Measurements from ENCODE around the gene MACROH2A2. TPM values are rescaled to one million over a fixed set of nuclear protein-coding genes. Genes with fewer than 3 reads are reported as not detected.
A peak's percentile ranks its signal among the peaks of the same experiment; 100 is the strongest.

Gene MACROH2A2
- total and polyA plus RNA-seq, 2 of the 8 experiments (the other 6 are each of a cell fraction or from before 2014, with no cell fraction given): 7.9 to 9.3 TPM

GRCh38 chr10:70145666-70146488, 93.2 kb downstream of the MACROH2A2 start:
- Histone ChIP-seq H3K18ac (ENCODE audit: extremely low read depth, low read length) (peak overlapping the region; percentile 86), H3K36me3 (ENCODE audit: control insufficient read depth in 2 of 4, insufficient read depth in 4 of 4, low read length in 3 of 4) (peaks cover 0 to 7% (median 1%) of the 10 kb centered on the region in 4 experiments; a peak in 2 of 8 replicates), H3K23me2 (ENCODE audit: low read depth, low read length) (peaks cover 12% of the 10 kb centered on the region), H3K79me1 (ENCODE audit: low read depth, low read length) (peaks cover 3% of the 10 kb centered on the region; the same call in 1 of the 2 replicates), H3K4me3 (ENCODE audit: extremely low read depth in 1 of 4, insufficient read depth in 2 of 4, low read depth in 3 of 4, low read length in 4 of 4) (peak overlapping the region; percentile 51 to 70 (median 59)), H3K27ac (ENCODE audit: low read depth, low read length) (peak overlapping the region; percentile 62; the same call in 1 of the 2 replicates), H3K4me2 (ENCODE audit: insufficient read depth in 1 of 2, low read depth in 2 of 2, low read length in 2 of 2) (peak overlapping the region; percentile 76 to 92), H2BK5ac (ENCODE audit: low read depth, low read length) (peak overlapping the region; percentile 71; the same call in 1 of the 2 replicates), H3K27me3 (replicated peaks in 1 of 4; ENCODE audit: control insufficient read depth in 3 of 4, extremely low read depth in 1 of 4, insufficient read depth in 3 of 4, low read length in 3 of 4) (peaks cover 0 to 8% (median 4%) of the 10 kb centered on the region in 4 experiments; a peak in 3 of 7 replicates), H4K20me1 (replicated peaks in 1 of 2; ENCODE audit: control insufficient read depth in 1 of 2, insufficient read depth in 2 of 2, low read length in 2 of 2) (peaks cover 3 to 7% of the 10 kb centered on the region in 2 experiments), H2AK5ac (ENCODE audit: low read depth, low read length) (no peak overlapping the region), H3K9me3 (ENCODE audit: insufficient read depth in 2 of 2, low read depth in 1 of 2, low read length in 1 of 2) (no peaks in the 10 kb centered on the region), H3K9ac (replicated peaks in 1 of 4; ENCODE audit: extremely low read depth in 1 of 4, low read depth in 3 of 4, low read length in 3 of 4) (peak overlapping the region; percentile 76 to 89 (median 82)), H2BK120ac (replicated peaks; ENCODE audit: low read depth, low read length) (no peak overlapping the region), H3K14ac (ENCODE audit: insufficient read length) (no peak overlapping the region), H3K4me1 (replicated peaks in 1 of 4; ENCODE audit: control insufficient read depth in 3 of 4, insufficient read depth in 4 of 4, low read length in 3 of 4) (peaks cover 3 to 9% (median 6%) of the 10 kb centered on the region in 4 experiments; a peak in 3 of 7 replicates), H3K4ac (replicated peaks; ENCODE audit: insufficient read length, low read depth, low read length) (no peak overlapping the region), H2BK20ac (ENCODE audit: low read length) (no peak overlapping the region), H3K79me2 (ENCODE audit: control insufficient read depth in 1 of 2, insufficient read depth in 2 of 2, low read length in 2 of 2) (no peaks in the 10 kb centered on the region; a peak in 1 of 4 replicates), H3K23ac (ENCODE audit: insufficient read length) (no peak overlapping the region), H4K91ac (replicated peaks; ENCODE audit: insufficient read length, low read length) (peak overlapping the region; percentile 95), H3K56ac (replicated peaks; ENCODE audit: insufficient read length, low read depth, low read length) (peak overlapping the region; percentile 75), H2BK12ac (ENCODE audit: low read depth, low read length) (peak overlapping the region; percentile 50; the same call in 1 of the 2 replicates), H4K8ac (ENCODE audit: extremely low read depth, insufficient read depth, low read length) (peak overlapping the region; percentile 96), H4K5ac (ENCODE audit: insufficient read length, low read depth, low read length) (peak overlapping the region; percentile 56), H2BK15ac (ENCODE audit: low read length) (no peak overlapping the region; the same call in 1 of the 2 replicates), H2AFZ (ENCODE audit: low read length) (no peak overlapping the region; the same call in 1 of the 2 replicates)
- FAIRE-seq (no peak), DNase-seq (ENCODE audit: low read depth in 1 of 2, low spot score in 2 of 2) (peak in 1 of 2 experiments; percentile 81)
- ChIA-PET CTCF (ENCODE audit: partially characterized antibody) (interaction anchor here (0.6 to 10.4 kb wide), 49 partner anchors 8 to 1508 kb away, joined by 3 to 123 read pairs (median 4); partner anchors contain the start of genes MACROH2A2 and SAR1A), POLR2A (ENCODE audit: partially characterized antibody) (interaction anchor here (0.6 to 3.2 kb wide), 26 partner anchors 10 to 391 kb away, joined by 3 to 31 read pairs (median 4); partner anchors contain the start of genes AIFM2 and SAR1A)
- 2% methylated on average over 78 of the region's 98 CpGs; no CpG with 5 or more reads in 1 of the 2 experiments for WGBS, 2 experiments (ENCODE audit: extremely low coverage in 1 of 2, insufficient coverage in 1 of 2, insufficient read length in 1 of 2, insufficient replicate concordance in 2 of 2, low coverage in 1 of 2, low lambda C conversion rate in 2 of 2, missing lambda C conversion rate in 1 of 2)
- TF ChIP-seq KDM4A (IDR thresholded peaks at IDR 0.05; ENCODE audit: low read depth, low read length, severe bottlenecking): peak; percentile 94
- no peak; a peak in 1 of 4 replicates for TF ChIP-seq HDAC2 (IDR thresholded peaks at IDR 0.05; ENCODE audit: borderline replicate concordance in 1 of 2, low read depth in 2 of 2, low read length in 2 of 2)
- peak in 1 of 2 experiments; percentile 53; a peak in 2 of 3 replicates for TF ChIP-seq POLR2A (IDR thresholded peaks at IDR 0.05; ENCODE audit: control extremely low read depth in 1 of 2, low read depth in 2 of 2, low read length in 2 of 2)
- TF ChIP-seq RFX5 (IDR thresholded peaks at IDR 0.05; ENCODE audit: borderline replicate concordance, low read depth, low read length): no peak
- TF ChIP-seq, protein P1, sequence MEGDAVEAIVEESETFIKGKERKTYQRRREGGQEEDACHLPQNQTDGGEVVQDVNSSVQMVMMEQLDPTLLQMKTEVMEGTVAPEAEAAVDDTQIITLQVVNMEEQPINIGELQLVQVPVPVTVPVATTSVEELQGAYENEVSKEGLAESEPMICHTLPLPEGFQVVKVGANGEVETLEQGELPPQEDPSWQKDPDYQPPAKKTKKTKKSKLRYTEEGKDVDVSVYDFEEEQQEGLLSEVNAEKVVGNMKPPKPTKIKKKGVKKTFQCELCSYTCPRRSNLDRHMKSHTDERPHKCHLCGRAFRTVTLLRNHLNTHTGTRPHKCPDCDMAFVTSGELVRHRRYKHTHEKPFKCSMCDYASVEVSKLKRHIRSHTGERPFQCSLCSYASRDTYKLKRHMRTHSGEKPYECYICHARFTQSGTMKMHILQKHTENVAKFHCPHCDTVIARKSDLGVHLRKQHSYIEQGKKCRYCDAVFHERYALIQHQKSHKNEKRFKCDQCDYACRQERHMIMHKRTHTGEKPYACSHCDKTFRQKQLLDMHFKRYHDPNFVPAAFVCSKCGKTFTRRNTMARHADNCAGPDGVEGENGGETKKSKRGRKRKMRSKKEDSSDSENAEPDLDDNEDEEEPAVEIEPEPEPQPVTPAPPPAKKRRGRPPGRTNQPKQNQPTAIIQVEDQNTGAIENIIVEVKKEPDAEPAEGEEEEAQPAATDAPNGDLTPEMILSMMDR (IDR thresholded peaks at IDR 0.05; ENCODE audit: control extremely low read depth in 1 of 3, insufficient read depth in 1 of 3, low read depth in 1 of 3, low read length in 3 of 3): peak; percentile 53 to 93 (median 54)
- TF ChIP-seq SAP30 (IDR thresholded peaks at IDR 0.05; ENCODE audit: insufficient read depth, insufficient replicate concordance, low read length): no peak
- TF ChIP-seq SIX5 (IDR thresholded peaks at IDR 0.05; ENCODE audit: low read depth, low read length): no peak
